GM18861 (cell line): ENCODE data around the gene KCNIP2.

Source experiments
- ATAC-seq: cut with Tn5 transposase; IDR thresholded peaks from one replicate; pipeline ENCODE4 v1.9.1; 2021; ENCODE audit not compliant: unreplicated experiment

The KCNIP2 gene

GRCh38 chr10:101856626-101857025 lies 13.0 kb upstream of the KCNIP2 start:
- no peak for ATAC-seq

DNA sequence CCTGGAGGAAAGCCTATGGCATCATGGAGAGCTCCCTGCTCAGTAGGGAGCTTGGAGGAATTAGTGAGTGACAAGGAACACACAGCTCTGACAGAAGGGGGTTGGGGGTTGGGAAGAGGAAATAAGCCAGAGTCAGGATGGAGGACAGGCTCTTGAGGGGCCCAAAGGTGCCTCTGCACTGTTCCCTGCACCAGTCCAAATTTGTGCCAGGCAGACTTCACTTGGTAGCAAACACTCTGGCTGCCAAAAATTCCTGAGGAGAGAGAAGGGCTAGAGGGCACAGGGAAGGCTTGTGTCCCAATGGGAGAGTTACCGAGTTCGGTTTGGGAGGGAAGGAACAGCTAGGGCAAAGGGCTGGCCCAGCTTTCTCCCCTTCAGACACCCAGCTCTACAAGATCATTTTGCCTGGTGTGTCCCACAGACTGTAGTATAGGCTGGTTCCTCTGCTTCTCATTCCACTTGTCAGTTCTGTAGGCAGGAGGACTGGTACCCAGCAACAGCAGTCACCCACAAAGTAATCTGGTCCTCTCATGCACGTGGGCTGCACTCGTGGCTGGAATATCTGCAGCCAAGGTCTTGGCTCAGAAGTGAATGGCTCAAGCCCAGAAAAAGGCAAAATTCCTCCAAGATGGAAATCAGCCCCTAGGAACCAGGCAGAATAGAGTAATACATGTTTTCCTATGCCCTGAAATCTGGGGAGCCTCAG lies 8.0 kb upstream of the KCNIP2 start:
- ATAC-seq: no peak

- ATAC-seq: no peak
Observed at GRCh38 chr10:101850749-101851148, 7.1 kb upstream of the KCNIP2 start.

DNA sequence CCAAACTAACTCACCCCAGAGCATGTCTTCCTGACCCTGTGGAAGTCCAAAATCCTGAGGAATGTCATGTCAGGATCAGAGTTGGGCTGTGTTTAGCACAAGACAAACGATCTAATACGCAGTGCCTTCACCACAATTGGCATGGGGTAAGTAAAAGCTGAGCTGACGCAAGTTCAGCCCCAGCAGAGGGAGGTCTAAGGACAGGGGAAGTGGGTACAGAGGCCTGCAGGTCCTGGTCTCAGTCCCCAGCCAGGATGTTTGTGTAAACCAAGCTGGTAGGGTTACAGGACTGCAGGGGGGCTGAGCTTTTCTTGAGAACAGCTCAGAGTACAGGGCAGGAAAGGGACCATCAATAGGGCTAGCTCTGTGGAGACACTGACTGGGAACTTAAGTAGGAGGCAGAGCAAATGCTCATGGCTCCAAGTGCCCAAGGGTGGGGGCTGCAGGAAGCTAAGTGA lies 5.3 kb upstream of the KCNIP2 start:
- ATAC-seq: no peak

DNA sequence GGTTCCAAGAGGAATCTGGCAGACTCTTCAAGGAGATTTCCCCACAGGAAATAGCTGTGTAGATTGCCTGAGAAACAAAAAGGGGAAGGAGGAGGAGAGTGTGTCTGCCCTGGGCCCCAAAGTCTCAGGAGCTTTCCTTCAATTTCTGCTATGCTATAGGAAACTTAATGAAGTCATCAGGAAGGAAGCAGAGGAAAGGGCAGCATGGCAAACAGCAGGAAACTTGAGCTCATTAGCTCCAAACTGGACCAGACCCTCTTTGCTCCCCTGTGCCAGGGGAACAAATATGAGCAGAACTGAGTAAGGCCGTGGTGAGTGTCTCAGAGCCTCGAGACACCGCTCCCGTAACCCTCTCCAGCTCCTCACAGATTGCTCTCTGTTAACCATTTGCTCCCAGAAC lies 4.8 kb upstream of the KCNIP2 start:
- ATAC-seq: no peak

DNA sequence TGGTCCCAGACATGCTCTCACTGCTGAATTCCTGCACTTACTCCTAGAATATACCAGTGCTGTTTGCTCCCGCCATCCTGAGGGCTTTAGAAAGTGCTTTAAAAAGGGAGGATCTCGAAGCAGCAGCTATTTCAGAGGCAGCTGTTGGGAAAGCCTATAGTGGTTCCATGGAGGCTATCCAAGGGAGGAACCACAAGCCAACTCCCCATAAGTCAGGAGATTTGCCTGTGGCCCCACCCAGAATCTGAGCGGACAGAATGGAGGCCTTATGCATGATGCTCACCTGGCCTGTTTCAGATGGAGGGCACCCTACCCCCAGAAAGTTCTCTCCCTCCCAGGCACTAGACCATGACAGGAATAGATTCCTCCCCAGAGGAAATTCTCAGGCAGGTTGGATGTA lies 2.3 kb upstream of the KCNIP2 start:
- no peak for ATAC-seq

- ATAC-seq: no peak
Observed at GRCh38 chr10:101841826-101842225, 1.8 kb downstream of the KCNIP2 start.

DNA sequence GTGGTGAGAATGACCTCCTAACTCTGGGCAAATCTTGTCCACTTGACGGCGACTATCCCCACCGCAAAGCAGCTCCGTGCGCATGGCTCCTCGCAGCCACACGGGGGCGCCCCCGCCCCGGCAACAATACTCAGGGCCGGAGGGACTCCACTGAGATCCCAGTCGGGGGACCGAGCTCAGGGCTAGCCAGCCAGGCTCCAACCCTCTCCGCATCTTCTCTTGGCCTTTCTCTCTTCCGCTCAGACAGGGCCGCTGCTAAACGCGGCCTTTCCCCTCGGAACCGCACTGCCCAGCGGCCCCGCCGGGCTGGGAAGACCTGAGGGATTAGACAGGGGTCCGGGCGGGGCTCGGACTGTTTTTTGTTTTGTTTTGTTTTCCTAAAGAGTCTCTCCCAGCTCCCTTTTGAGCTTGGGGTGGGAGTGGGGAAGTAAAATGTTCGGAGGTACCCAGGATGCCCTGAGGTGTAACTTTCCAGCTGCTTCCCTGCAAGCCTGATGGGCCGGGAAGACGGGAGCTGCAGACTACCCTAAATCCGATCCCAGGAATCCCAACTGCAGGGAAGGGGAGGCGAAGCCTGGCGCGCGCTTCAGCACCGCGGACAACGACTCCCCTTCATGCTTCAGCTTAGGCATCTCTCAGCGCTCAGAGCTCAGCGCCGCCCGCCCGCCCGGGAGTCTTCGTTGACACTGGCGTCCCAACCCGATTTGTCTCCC lies 2.7 kb downstream of the KCNIP2 start:
- no peak for ATAC-seq

DNA sequence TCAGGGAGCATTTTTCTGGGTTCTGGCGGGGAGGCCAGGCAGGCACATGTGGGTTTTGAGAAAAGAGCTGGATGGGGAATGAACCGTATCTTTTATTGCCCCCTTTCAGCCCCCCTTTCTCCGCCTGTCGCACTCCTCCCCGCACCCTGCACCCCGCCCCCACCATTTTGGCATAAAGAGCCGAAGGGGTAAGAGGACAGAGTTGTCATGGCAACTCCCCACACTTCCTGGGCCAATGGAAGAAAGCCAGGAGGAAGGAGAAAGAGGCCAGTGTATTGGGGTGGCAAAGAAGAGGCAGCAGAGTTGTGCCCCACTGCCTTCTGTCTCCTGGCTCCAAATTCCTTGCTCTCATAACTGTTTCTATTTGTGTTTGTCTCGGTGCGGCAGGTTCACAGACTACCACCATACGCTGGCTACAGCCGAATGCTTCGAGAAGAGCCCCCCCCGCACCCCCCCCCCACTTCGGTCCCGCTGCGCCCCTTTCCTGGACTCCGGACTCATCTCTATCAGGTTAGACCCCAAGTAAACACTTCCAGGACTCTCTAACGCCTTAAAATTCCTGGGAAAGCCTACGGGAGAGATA lies 3.4 kb downstream of the KCNIP2 start:
- ATAC-seq: no peak

GRCh38 chr10:101839416-101840063 lies 4.1 kb downstream of the KCNIP2 start:
- ATAC-seq: no peak

- ATAC-seq: no peak
Observed at GRCh38 chr10:101839002-101839401, 4.6 kb downstream of the KCNIP2 start.

- ATAC-seq: no peak
Observed at GRCh38 chr10:101838416-101838970, 5.1 kb downstream of the KCNIP2 start.

DNA sequence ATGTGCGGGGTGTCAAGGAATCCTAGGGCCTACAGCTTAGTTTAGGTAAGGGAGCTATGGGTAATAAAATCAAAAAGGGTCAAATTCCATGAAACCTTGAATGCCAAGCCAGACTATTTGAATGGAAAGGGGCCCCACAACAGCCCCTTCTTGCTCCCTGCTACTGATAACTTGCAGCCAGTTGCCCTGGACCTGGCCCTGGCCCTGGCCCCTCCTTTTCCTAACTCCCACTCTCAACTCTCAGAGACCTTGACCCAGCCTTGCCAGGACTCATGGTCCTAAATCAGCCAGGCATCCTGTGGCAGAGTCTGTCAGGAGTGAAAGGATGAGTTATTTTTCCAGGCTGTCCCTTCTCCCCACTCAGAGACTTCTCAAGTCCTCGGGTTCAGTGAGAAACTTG lies 5.9 kb downstream of the KCNIP2 start:
- no peak for ATAC-seq

DNA sequence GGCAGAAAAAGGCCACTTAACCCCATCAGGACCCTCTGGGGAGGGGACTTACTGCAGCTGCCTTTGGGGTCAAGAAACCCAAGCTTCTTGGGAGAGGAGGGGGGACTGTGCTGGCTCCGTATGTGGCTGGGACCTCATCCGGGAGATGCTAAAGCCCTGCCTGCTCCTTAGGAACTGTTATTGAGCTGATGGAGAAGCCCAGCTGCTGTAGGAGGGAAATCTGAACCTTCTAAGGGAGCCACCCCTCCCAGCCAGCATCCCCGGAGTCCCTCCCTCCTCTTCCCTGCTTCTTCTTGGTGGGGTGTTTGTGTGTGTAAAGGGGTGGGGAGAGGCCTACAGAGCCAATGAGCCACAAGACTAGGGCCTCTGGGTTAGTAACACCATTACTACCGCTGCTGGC lies 8.2 kb downstream of the KCNIP2 start:
- ATAC-seq: no peak

GRCh38 chr10:101834341-101834740 lies 9.3 kb downstream of the KCNIP2 start:
- no peak for ATAC-seq

DNA sequence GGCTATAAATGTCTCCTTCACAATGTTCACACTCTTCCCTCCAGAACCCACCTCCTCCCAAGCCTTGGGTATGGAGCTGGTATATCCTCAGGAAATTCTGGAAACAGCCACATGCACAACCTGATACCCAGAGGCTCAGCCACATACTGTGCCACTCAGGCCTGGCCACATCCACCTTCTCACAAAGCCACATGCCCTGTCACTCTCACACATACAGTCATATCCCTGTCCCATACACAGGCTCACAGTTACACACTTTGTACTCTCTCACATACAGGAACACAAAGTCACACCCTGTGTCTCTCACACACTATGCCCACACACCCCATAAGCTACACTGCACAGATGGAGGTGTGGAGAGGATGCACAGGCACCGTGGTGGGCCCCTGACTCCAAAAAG lies 10.1 kb downstream of the KCNIP2 start:
- no peak for ATAC-seq

DNA sequence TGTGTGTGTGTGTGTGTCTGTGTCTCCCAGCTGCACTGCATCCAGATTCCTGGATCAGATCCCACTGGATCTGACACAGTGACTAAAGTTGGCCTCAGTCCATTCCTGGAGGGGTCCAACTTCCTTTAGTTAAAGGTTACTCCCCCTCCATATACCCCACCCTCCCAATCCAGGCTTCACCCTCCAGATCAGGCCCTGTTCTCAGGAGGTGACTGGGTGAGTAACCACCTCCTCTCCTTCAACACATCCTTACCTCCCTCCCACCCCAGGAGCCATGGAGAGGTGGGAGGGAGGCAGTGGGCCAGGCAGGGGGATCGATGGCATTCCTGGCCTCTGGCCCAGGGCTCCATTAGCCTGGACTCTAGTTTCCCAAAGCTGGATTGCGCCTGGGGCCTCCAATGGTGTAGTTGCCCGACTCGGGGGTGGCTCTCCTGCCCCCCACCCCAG lies 11.3 kb downstream of the KCNIP2 start:
- no peak for ATAC-seq

DNA sequence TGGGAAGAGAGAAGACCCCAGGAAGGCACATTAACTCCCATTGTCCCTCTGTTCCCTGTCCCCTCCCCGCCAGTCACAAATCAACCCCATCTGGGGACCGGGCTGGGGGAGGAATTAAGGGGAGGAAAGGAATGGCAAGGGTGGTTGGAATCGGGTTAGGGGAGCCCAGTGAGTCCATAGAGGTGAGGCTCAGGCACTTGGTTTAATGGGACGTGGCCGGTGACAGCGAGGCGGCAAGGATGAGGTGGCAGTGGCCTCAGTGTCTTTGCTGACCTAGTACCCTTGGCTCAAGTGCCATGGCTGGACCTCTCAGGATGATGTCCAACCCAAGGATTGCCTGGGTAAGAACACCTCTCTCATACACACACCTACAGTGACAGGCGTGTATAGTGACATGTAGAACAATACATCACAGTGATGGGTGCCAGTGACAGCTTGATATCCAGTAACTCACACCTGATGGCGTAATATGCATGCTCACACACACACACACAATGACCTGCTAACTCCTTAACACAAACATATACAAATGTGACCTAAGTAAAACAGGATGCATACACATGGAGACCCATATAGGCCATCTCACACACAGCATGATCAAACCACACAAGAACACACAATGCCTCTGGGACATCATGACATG lies 12.3 kb downstream of the KCNIP2 start:
- no peak for ATAC-seq

DNA sequence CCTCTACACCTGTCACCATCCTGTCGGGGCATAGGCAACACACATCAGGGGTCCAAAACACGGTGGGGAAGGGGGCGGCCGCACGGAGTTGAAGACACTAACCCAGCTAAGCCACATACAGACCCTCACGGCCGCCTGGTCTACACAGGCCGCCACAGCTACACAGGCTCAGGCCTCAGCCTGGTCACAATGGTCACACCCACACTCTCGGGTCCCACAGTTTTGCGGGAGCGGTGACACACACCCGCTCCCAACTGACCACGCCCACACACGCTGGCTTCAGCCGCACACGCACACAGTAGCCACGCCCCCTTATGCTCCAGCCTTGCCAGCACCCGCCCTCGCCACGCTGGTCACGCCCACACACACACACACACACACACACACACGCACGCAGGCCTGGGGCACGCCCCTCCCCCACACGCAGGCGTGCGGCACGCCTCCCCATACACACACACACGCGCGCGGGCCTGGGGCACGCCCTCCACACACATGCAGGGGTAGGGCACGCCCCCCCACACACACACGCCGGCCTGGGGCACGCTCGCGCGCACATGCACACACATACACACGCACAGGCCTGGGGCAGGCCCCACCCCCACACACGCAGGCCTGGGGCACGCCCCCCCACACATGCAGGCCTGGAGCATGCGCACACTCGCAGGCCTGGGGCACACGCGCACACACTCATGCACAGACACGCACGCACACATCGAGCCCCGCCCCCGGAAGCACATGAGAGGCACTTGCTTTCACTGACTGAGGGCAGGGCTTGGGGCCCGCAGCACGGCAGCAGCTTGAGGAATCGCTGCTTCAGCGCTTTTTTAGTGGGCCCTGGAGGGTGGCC lies 13.1 kb downstream of the KCNIP2 start:
- ATAC-seq: peak; percentile 38
